HepG2 (cell line): ENCODE measurements around the gene HECA. TPM values are rescaled to one million over a fixed set of nuclear protein-coding genes. Genes with fewer than 3 reads are reported as not detected.

Source experiments
- ATAC-seq: fragments of 200-7000 bp; cut with Tn5 transposase; 3 replicates; pipeline ENCODE4 v1.9.1; 2020; ENCODE audit warnings: mild to moderate bottlenecking, moderate library complexity
- BruUV-seq: library from RNA; stranded (reverse); fragments of 400-500 nt; replicated peaks from 2 replicates; lab custom pipeline; 2021; lab: Mats Ljungman, UMichigan
- CTCF ChIA-PET: fragments of 300-600 bp; formaldehyde crosslinking; extraction: SDS; loops from one replicate; lab custom pipeline; 2021; ENCODE audit warnings: low total read pairs, inconsistent platforms, low intra/inter-chr PET ratio; lab: Yijun Ruan, JAX
- POLR2A ChIA-PET: fragments of 350-600 bp; sonication (Branson Sonifier 250); formaldehyde crosslinking; loops from one replicate; lab custom pipeline; 2020; ENCODE audit warnings: antibody characterized with exemption, inconsistent platforms; lab: Yijun Ruan, JAX
- DNase-seq: peaks from one replicate; pipeline ENCODE4 v3.0.0-alpha.2; 2015; ENCODE audit warnings: low spot score
- FAIRE-seq: peaks from 3 replicates; lab custom pipeline; 2011; peaks lifted over from hg19 to GRCh38; lab: Jason Lieb, UNC
- H2AFZ ChIP-seq: one replicate; pipeline ENCODE4 v1.6.1; 2011; ENCODE audit warnings: low read length, inconsistent platforms
- H3K27ac ChIP-seq: fragments of 300-600 bp; 3 replicates; pipeline ENCODE4 v1.8.0; 2011; ENCODE audit warnings: mixed run types, mild to moderate bottlenecking, mixed read lengths, low read length, inconsistent platforms; ENCODE audit not compliant: insufficient read depth; ENCODE audit errors: extremely low read length
- H3K27me3 ChIP-seq, 2 experiments: fragments of 200-600 bp in 1 of 2; 2 replicates in 1 of 2; 3 replicates in 1 of 2; pipeline versions ENCODE4 v1.6.0 to v1.8.0; 2011; ENCODE audit warnings: low read length in 2 of 2, mild to moderate bottlenecking in 2 of 2, moderate library complexity in 2 of 2, inconsistent platforms in 1 of 2; ENCODE audit not compliant: insufficient read depth in 2 of 2, control insufficient read depth in 1 of 2
- H3K36me3 ChIP-seq, 2 experiments: fragments of 200-600 bp in 1 of 2; replicated peaks in 1 of 2; 2 replicates in 1 of 2; 3 replicates in 1 of 2; pipeline versions ENCODE4 v1.5.1 to v1.8.0; 2011; ENCODE audit warnings: low read length in 2 of 2, inconsistent platforms in 1 of 2; ENCODE audit not compliant: insufficient read depth in 2 of 2, control insufficient read depth in 1 of 2
- H3K4me1 ChIP-seq: 2 replicates; pipeline ENCODE4 v1.5.1; 2012; ENCODE audit warnings: low read length, inconsistent platforms; ENCODE audit not compliant: insufficient read depth
- H3K4me2 ChIP-seq: 2 replicates; pipeline ENCODE4 v1.6.0; 2011; ENCODE audit warnings: low read depth, low read length, inconsistent platforms
- H3K4me3 ChIP-seq, 3 experiments: fragments of 200-600 bp in 1 of 3; sonication (generic), shearing (Covaris generic) in 1 of 3; replicated peaks in 1 of 3; 2 replicates each; pipeline ENCODE4 v1.5.1; 2011 to 2016; ENCODE audit warnings: low read length in 3 of 3, inconsistent platforms in 2 of 3, low read depth in 2 of 3, mild to moderate bottlenecking in 2 of 3, control low read depth in 1 of 3, mixed read lengths in 1 of 3; ENCODE audit not compliant: insufficient read depth in 1 of 3
- H3K79me2 ChIP-seq: one replicate; pipeline ENCODE4 v1.6.1; 2011; ENCODE audit warnings: low read length, inconsistent platforms; ENCODE audit not compliant: insufficient read depth
- H3K9ac ChIP-seq: 2 replicates; pipeline ENCODE4 v1.6.0; 2011; ENCODE audit warnings: mild to moderate bottlenecking, low read depth, low read length, inconsistent platforms; ENCODE audit not compliant: insufficient read depth
- H3K9me3 ChIP-seq: 2 replicates; pipeline ENCODE4 v1.5.1; 2012; ENCODE audit warnings: mild to moderate bottlenecking, low read length
- H4K20me1 ChIP-seq: 2 replicates; pipeline ENCODE4 v1.6.0; 2011; ENCODE audit warnings: inconsistent platforms, mild to moderate bottlenecking, low read length, moderate library complexity; ENCODE audit not compliant: insufficient read depth
- ATM ChIP-seq: fragments of 450-650 bp; IDR thresholded peaks from 2 replicates; pipeline ENCODE4 v1.7.1; 2017; ENCODE audit warnings: mild to moderate bottlenecking, borderline replicate concordance
- CBX2 ChIP-seq, 2 experiments: fragments of 200-600 bp in 1 of 2; sonication (generic); formaldehyde crosslinking in 1 of 2; IDR thresholded peaks; 2 replicates each; pipeline versions ENCODE4 v1.7.0 to v1.8.1; 2018 to 2022; ENCODE audit warnings: low read depth in 2 of 2, low read length in 1 of 2, mild to moderate bottlenecking in 1 of 2, missing genetic modification reagents in 1 of 2
- FOSL1 ChIP-seq: sonication (generic); formaldehyde crosslinking; IDR thresholded peaks from 2 replicates; pipeline ENCODE4 v1.9.0; 2021; ENCODE audit warnings: missing genetic modification reagents, borderline replicate concordance
- RFX3 ChIP-seq: IDR thresholded peaks from 2 replicates; pipeline ENCODE4 v1.6.1; 2016; ENCODE audit warnings: missing biosample characterization, missing genetic modification reagents
- SP4 ChIP-seq: sonication (generic); formaldehyde crosslinking; IDR thresholded peaks from 2 replicates; pipeline ENCODE4 v1.8.1; 2023; ENCODE audit warnings: mild to moderate bottlenecking, missing genetic modification reagents
- ZNF180 ChIP-seq: sonication (generic); formaldehyde crosslinking; IDR thresholded peaks from 2 replicates; pipeline ENCODE4 v1.4.0; 2020; ENCODE audit warnings: low read depth, missing genetic modification reagents, borderline replicate concordance
- ZNF331 ChIP-seq: sonication (generic); formaldehyde crosslinking; IDR thresholded peaks from 2 replicates; pipeline ENCODE4 v1.4.0; 2020; ENCODE audit warnings: missing genetic modification reagents
- ZNF460 ChIP-seq: sonication (generic); formaldehyde crosslinking; IDR thresholded peaks from 2 replicates; pipeline ENCODE4 v1.5.1; 2020; ENCODE audit warnings: missing genetic modification reagents, mild to moderate bottlenecking, borderline replicate concordance
- ZNF577 ChIP-seq: sonication (generic); formaldehyde crosslinking; IDR thresholded peaks from 2 replicates; pipeline ENCODE4 v1.4.0; 2020; ENCODE audit warnings: mild to moderate bottlenecking, low read depth, missing genetic modification reagents, borderline replicate concordance
- ZNF703 ChIP-seq: sonication (generic); formaldehyde crosslinking; IDR thresholded peaks from 2 replicates; pipeline ENCODE4 v1.5.1; 2020; ENCODE audit warnings: missing genetic modification reagents, mild to moderate bottlenecking, moderate library complexity, borderline replicate concordance
- ZNF781 ChIP-seq: sonication (generic); formaldehyde crosslinking; IDR thresholded peaks from 2 replicates; pipeline ENCODE4 v1.5.1; 2020; ENCODE audit warnings: borderline replicate concordance, mild to moderate bottlenecking, missing genetic modification reagents; ENCODE audit errors: not compliant biosample characterization
- ZNF782 ChIP-seq: sonication (generic); formaldehyde crosslinking; IDR thresholded peaks from 2 replicates; pipeline ENCODE4 v1.4.0; 2020; ENCODE audit warnings: missing genetic modification reagents, mild to moderate bottlenecking, borderline replicate concordance
- WGBS: methylation state at CpG from one replicate; pipeline ENCODE4 v1.1.6; 2017; ENCODE audit warnings: low lambda C conversion rate; 5-methylcytosine and 5-hydroxymethylcytosine counted together
- in situ Hi-C: cut with HindIII; loops from 2 replicates; pipeline ENCODE4 v1.10.0; 2017; ENCODE audit warnings: low pct_unique_long_range_greater_than_20kb; ENCODE audit not compliant: extremely low pct_ligation_motif_present
- intact Hi-C: fragments of 100-400 bp; cut with micrococcal nuclease; formaldehyde crosslinking; loops from one replicate; pipeline ENCODE4 v1.10.0; 2022; ENCODE audit not compliant: unreplicated experiment
- polyA plus RNA-seq, 8 experiments: library from polyadenylated mRNA; depleted of rRNA in 3 of 8; stranded (reverse) in 7 of 8; unstranded in 1 of 8; fragments of >200 nt; fragmentation: Illumina TruSeq in 4 of 8; extraction: Trizol in 4 of 8; gene quantifications; 2 replicates each; pipeline versions ENCODE4 v1.2.1 to v1.2.3, GENCODE V29; 2011 to 2016; ENCODE audit warnings: low read depth in 4 of 8, missing spikeins in 1 of 8, mixed read lengths in 1 of 8; ENCODE audit not compliant: insufficient read depth in 1 of 8
- total RNA-seq, 5 experiments: library from RNA; depleted of rRNA; stranded (reverse); fragments of >200 nt; fragmentation: Illumina TruSeq; extraction: Trizol; gene quantifications; 2 replicates each; pipeline ENCODE4 v1.2.3, GENCODE V29; 2016; ENCODE audit warnings: low read depth in 1 of 5
- TF ChIP-seq, protein P1 (sequence below): sonication (generic); formaldehyde crosslinking; IDR thresholded peaks from 2 replicates; pipeline ENCODE4 v1.5.1; 2020; ENCODE audit warnings: mild to moderate bottlenecking, missing genetic modification reagents, borderline replicate concordance
- TF ChIP-seq, protein P2 (sequence below): sonication (generic); formaldehyde crosslinking; IDR thresholded peaks from 2 replicates; pipeline ENCODE4 v1.4.0; 2020; ENCODE audit warnings: missing genetic modification reagents, mild to moderate bottlenecking, borderline replicate concordance
- TF ChIP-seq, protein P3 (sequence below): IDR thresholded peaks from 2 replicates; pipeline ENCODE4 v1.6.1; 2016; ENCODE audit warnings: missing compliant biosample characterization, missing genetic modification reagents, borderline replicate concordance

Gene HECA
- total and polyA plus RNA-seq, 2 of the 13 experiments (the other 11 are each of a cell fraction or from before 2014, with no cell fraction given) = 0.18 to 0.49 TPM

DNA sequence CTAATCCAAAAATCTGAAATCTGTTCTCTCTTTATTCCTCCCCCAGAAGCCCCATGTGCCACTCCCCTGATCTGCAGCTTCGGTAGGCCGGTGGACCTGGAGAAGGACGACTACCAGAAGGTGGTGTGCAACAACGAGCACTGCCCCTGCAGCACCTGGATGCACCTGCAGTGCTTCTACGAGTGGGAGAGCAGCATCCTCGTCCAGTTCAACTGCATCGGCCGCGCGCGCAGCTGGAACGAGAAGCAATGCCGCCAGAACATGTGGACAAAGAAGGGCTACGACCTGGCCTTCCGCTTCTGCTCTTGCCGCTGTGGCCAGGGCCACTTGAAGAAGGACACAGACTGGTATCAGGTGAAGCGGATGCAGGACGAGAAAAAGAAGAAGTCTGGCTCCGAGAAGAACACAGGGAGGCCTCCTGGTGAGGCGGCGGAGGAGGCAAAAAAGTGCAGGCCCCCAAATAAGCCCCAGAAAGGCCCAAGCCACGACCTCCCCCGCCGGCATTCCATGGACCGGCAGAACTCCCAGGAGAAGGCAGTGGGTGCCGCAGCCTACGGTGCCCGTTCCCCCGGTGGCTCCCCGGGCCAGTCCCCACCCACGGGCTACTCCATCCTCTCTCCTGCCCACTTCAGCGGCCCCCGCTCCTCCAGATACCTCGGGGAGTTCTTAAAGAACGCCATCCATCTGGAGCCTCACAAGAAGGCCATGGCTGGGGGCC lies 31.5 kb downstream of the HECA start:
- WGBS = 73% methylated on average over 35 of the region's 35 CpGs
- no peak for ATAC-seq
- no peak for TF ChIP-seq ZNF782 (CRISPR knock-in tag)
- TF ChIP-seq ZNF460 (CRISPR knock-in tag) = no peak
- TF ChIP-seq, protein P1, sequence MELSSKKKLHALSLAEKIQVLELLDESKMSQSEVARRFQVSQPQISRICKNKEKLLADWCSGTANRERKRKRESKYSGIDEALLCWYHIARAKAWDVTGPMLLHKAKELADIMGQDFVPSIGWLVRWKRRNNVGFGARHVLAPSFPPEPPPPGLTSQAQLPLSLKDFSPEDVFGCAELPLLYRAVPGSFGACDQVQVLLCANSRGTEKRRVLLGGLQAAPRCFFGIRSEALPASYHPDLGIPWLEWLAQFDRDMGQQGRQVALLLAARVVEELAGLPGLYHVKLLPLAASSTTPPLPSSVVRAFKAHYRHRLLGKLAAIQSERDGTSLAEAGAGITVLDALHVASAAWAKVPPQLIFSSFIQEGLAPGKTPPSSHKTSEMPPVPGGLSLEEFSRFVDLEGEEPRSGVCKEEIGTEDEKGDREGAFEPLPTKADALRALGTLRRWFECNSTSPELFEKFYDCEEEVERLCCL (CRISPR knock-in tag) = no peak
- no peak for TF ChIP-seq ZNF781 (CRISPR knock-in tag)
- TF ChIP-seq ZNF577 = no peak
- no peak for TF ChIP-seq CBX2 (IDR thresholded peaks at IDR 0.05; ENCODE audit: low read depth, low read length)
- no peak for TF ChIP-seq CBX2 (CRISPR knock-in tag; IDR thresholded peaks at IDR 0.05; ENCODE audit: low read depth)
- TF ChIP-seq FOSL1 = no peak
- TF ChIP-seq ZNF331 (CRISPR knock-in tag) = no peak
- TF ChIP-seq SP4 = no peak
- TF ChIP-seq ATM = no peak
- TF ChIP-seq, protein P2, sequence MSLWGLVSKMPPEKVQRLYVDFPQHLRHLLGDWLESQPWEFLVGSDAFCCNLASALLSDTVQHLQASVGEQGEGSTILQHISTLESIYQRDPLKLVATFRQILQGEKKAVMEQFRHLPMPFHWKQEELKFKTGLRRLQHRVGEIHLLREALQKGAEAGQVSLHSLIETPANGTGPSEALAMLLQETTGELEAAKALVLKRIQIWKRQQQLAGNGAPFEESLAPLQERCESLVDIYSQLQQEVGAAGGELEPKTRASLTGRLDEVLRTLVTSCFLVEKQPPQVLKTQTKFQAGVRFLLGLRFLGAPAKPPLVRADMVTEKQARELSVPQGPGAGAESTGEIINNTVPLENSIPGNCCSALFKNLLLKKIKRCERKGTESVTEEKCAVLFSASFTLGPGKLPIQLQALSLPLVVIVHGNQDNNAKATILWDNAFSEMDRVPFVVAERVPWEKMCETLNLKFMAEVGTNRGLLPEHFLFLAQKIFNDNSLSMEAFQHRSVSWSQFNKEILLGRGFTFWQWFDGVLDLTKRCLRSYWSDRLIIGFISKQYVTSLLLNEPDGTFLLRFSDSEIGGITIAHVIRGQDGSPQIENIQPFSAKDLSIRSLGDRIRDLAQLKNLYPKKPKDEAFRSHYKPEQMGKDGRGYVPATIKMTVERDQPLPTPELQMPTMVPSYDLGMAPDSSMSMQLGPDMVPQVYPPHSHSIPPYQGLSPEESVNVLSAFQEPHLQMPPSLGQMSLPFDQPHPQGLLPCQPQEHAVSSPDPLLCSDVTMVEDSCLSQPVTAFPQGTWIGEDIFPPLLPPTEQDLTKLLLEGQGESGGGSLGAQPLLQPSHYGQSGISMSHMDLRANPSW = no peak
- TF ChIP-seq, protein P3, sequence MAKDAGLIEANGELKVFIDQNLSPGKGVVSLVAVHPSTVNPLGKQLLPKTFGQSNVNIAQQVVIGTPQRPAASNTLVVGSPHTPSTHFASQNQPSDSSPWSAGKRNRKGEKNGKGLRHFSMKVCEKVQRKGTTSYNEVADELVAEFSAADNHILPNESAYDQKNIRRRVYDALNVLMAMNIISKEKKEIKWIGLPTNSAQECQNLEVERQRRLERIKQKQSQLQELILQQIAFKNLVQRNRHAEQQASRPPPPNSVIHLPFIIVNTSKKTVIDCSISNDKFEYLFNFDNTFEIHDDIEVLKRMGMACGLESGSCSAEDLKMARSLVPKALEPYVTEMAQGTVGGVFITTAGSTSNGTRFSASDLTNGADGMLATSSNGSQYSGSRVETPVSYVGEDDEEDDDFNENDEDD (CRISPR knock-in tag) = no peak
- no peak for TF ChIP-seq RFX3 (CRISPR knock-in tag)
- no peak for TF ChIP-seq ZNF180 (CRISPR knock-in tag)
- TF ChIP-seq ZNF703 (CRISPR knock-in tag) = no peak

More for the DNA sequence above, 31.5 kb downstream of the HECA start:
- intact Hi-C loops (no loop called here), in situ Hi-C loops (no loop called here)
- no peak overlapping the region for H3K4me2 ChIP-seq
- no peaks in the 10 kb centered on the region for H3K79me2 ChIP-seq
- H3K27ac ChIP-seq = no peak overlapping the region
- H2AFZ ChIP-seq = no peak overlapping the region
- no peaks in the 10 kb centered on the region; a peak in 1 of 5 replicates for H3K27me3 ChIP-seq
- no peaks in the 10 kb centered on the region for H3K9me3 ChIP-seq
- no peak overlapping the region for H3K4me3 ChIP-seq
- DNase-seq = no peak
- H3K36me3 ChIP-seq = no peaks in the 10 kb centered on the region
- H3K9ac ChIP-seq = no peak overlapping the region
- ChIA-PET POLR2A (no interaction called here), CTCF (no interaction called here)
- BruUV-seq = no TSS peak
- H4K20me1 ChIP-seq = no peaks in the 10 kb centered on the region
- no peaks in the 10 kb centered on the region for H3K4me1 ChIP-seq
- no peak for FAIRE-seq
